GM18499 (cell line): ENCODE measurements around the gene SUCO.
"Not testable (repeated sequence)": the region's sequence is repeated elsewhere in the genome, so short reads cannot be mapped to it uniquely, and the experiment has no call there.

ENCODE experiments used
- ATAC-seq: cut with Tn5 transposase; IDR thresholded peaks from one replicate; pipeline ENCODE4 v1.9.1; 2021; ENCODE audit warnings: moderate number of reproducible peaks; ENCODE audit not compliant: insufficient read depth, unreplicated experiment

SUCO gene

DNA sequence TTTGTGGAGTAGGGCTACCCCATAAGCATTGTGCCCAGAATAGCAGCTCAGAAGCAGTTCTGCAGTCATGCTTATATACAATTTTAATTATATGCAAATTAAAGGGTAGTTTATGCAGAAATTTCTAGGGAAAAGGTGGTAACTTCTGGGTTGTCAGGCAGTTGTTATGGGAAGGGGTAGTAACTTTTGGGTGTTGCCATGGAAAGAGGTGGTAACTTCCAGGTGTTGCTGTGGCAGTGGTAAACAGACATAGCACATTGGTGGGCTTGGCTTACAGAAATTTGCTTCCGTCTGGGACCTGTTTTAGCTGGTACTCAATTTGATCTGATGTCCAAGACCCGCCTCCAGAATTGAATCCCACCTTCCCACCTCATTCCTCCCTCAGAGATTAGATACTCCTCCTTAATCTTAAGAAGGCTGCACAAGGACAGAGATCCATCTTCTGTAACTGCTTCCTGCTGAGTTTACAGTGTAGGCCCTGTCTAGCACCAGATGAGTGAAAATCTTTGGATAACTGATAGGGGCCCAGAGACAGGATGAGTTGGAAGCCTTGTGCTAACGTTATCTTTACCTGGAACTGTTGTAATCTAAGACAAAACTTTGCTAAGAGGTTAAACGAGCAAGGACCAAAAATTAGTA is 26.7 kb downstream of the SUCO start:
- ATAC-seq, result no peak

- ATAC-seq, result no peak
Measured at GRCh38 chr1:172561252-172561651, 28.3 kb downstream of the SUCO start.

GRCh38 chr1:172566196-172566997 is 33.4 kb downstream of the SUCO start:
- no peak for ATAC-seq

DNA sequence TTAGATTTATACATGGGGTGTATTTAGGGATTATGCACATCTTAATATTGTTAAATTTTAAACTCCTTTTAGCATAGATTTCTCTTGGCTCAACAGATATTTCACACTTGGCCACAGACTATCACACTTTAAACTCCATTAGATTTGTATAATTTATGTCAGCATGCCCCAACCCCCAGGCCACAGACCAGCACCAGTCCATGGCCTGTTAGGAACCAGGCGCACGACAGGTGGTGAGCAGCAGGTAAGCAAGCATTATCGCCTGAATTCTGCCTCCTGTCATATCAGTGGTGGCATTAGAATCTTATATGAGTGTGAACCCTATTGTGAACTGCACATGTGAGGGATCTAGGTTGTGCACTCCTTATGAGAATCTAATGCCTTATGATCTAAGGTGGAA is 34.8 kb downstream of the SUCO start:
- ATAC-seq, result no peak

GRCh38 chr1:172574080-172574479 is 41.1 kb downstream of the SUCO start:
- no peak for ATAC-seq

GRCh38 chr1:172578586-172578985 is 45.6 kb downstream of the SUCO start:
- ATAC-seq, result no peak

DNA sequence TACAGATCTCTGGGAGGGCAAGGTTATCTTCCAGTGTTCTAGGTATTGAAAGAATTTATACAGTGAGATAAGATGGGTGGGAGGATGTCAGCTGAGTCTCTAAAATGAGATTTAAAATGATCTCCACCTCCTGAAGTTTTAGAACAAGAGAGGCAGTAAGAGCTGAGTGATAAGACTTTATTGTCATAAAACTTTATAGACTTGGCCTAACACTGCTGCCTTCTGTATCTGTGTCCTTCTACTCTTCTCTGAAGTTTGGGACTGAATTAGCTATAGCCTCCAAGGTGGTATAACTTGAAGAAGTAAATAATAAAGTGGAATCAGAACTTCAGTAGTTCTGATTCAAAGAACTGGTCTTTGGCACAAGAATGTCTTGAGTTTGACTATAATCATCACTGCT is 48.3 kb downstream of the SUCO start:
- no peak for ATAC-seq

GRCh38 chr1:172581779-172582178 is 48.8 kb downstream of the SUCO start:
- ATAC-seq, result no peak

GRCh38 chr1:172582889-172583288 is 49.9 kb downstream of the SUCO start:
- no peak for ATAC-seq

DNA sequence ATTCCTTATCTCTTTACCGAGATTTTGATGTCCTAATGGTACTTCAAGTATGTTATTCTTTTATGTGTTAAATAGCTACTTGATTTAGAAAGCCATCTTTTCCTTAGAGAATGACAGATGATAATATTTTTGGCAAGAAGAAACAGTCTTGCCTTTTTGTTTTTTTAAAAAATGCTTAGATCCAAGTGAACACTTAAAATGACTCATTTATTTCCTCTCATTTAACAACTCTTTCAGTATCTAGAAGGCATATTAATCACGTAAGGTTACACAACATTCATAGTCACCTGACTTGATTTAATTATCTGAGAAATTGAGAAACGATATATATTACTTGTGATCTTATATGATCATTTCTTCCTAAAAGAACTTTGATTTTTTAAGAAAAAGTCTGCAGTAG is 52.4 kb downstream of the SUCO start:
- ATAC-seq, result no peak

DNA sequence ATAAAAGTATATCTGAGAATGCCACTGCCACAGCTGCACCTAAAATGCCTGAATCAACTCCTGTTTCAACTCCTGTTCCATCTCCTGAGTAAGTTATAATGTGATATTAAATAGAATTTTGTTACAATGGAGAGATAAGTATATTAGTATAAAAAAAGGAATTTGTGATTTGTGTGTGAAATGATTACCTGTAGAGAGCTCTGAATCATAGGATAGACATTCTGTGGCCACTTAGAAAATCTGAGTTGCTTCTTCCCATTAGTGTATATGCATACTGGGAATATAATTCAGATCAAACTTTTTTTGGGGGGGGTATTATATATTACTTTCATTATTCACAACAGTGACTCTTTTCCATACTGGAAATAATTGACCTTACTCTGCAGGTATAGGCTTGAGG is 52.9 kb downstream of the SUCO start:
- no peak for ATAC-seq

DNA sequence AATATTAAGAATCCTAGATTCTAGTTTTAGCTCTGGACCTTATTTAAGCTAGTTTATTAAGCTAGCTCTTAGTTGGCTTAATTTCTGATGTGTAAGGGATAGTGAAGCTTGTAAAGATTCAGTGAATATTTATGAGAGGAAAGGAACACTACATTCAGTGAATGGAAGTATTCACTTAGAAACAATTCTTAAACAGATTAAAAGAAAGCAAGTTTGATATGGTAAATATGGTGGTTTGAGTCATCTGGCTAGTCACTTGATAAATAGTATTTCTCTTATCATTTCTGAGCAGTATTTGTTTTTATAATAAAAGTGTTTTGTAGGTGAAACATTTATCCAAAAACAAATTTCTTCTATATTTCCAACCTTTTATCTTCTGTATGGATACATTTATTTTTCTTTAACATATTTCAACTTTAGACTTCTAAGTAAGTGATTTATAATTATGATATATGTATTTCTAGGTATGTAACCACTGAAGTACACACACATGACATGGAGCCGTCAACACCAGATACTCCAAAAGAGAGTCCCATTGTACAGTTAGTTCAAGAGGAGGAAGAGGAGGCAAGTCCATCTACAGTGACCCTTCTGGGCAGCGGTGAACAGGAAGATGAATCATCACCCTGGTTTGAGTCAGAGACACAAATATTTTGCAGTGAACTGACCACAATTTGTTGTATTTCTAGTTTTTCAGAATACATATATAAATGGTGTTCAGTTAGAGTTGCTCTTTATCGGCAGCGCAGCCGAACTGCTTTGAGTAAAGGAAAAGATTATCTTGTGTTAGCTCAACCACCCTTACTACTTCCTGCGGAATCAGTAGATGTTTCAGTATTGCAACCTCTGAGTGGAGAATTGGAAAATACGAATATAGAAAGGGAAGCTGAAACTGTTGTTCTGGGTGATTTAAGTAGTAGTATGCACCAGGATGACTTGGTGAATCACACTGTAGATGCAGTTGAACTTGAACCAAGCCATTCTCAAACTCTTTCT is 55.6 kb downstream of the SUCO start:
- no peak for ATAC-seq

DNA sequence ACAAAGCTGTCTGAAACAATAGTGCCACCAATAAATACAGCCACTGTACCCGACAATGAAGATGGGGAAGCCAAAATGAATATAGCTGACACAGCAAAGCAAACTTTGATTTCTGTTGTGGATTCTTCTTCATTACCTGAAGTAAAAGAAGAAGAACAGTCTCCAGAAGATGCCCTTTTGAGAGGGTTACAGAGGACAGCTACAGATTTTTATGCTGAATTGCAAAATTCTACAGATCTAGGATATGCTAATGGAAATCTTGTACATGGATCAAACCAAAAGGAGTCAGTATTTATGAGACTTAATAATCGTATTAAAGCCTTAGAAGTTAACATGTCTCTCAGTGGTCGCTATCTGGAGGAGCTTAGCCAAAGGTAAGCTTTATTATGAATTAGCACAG is 56.6 kb downstream of the SUCO start:
- ATAC-seq, result no peak

DNA sequence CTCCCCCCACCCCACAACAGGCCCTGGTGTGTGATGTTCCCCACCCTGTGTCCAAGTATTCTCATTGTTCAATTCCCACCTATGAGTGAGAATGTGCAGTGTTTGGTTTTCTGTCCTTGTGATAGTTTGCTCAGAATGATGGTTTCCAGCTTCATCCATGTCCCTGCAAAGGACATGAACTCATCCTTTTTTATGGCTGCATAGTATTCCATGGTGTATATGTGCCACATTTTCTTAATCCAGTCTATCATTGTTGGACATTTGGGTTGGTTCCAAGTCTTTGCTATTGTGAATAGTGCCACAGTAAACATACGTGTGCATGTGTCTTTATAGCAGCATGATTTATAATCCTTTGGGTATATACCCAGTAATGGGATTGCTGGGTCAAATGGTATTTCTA is 58.5 kb downstream of the SUCO start:
- ATAC-seq, result not testable (repeated sequence)

- not testable (repeated sequence) for ATAC-seq
Measured at GRCh38 chr1:172595066-172595465, 62.1 kb downstream of the SUCO start.

- ATAC-seq, result not testable (repeated sequence)
Measured at GRCh38 chr1:172596782-172597181, 63.8 kb downstream of the SUCO start.

DNA sequence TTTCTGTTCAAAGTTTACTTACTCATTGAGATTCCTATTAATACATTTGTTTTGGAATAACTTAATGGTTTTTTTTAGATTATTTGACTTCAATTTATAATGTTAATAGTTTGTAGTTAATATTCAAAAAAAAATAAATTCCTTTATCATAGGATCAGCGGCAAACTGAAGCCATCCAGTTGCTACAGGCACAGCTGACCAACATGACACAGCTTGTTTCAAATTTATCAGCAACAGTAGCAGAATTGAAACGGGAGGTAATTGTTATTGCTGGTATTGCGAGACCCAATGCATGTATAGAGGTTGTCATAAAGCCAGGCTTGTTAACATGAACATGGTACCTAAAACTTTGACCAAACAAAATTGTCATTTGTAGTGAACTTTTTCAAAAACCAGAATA is 67.0 kb downstream of the SUCO start:
- ATAC-seq, result no peak

DNA sequence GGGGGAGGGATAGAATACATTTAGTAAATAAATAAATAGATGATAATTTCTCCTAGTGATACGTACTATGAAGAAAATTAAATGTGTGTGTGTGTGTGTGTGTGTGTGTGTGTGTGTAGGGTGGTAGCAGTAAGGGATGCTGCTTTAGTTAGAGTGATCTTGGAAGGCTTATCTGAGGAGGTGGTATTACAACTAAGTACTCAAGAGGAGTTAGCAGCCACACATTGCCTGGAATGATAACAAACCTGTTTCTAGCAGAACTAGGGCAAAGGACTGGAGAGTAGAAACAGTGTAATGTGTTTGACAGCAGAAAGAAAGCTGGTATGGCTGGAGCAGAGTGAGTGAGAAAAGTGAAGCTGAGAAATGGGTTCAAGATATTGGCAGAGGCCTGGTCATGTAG is 67.7 kb downstream of the SUCO start:
- ATAC-seq, result no peak

DNA sequence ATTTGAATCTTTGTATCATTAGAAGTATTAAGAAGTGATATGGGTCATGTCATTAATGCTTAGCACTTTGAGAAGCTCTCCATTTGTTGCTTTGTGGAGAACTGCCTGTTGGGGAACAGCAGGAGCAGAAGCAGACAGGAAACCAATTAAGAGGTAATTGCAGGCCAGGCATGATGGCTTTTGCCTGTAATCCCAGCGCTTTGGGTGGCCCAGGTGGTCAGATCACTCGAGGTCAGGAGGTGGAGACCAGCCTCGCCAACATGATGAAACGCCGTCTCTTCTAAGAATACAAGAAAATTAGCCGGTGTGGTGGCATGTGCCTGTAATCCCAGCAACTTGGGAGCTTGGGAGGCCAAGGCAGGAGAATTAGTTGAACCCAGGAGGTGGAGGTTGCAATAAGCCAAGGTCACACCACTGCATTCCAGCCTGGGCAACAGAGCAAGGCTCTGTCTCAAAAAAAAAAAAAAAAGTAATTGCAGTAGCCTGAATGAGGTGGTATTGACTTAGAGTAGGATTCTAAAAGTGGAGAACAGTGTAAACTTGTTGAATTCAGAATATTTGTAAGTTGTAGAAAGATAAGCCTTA is 68.2 kb downstream of the SUCO start:
- no peak for ATAC-seq

DNA sequence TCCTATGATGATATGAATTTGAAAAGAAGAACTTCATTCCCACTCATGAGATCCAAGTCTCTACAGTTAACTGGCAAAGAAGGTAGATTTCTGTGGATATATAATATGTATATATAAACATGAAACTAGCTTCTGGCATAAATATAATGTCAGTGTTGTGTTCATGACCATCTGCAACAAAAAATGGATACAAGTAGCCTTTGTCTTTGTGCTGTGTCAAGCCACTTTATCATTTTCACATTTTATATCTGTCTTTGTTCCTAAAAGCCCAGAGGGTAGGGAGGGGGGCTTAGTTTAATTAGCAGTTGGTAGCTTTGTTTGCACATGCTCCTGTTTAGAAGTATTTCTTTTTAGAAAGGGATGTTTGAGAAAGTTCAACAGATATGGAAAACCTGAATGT is 69.8 kb downstream of the SUCO start:
- no peak for ATAC-seq
